HL-60 (cell line): ENCODE data around the gene ITGB5.

Source experiments
- CTCF ChIP-seq: IDR thresholded peaks from one replicate; pipeline ENCODE4 v1.5.1; 2011; ENCODE audit warnings: low read length, control low read depth, inconsistent platforms; ENCODE audit not compliant: insufficient read depth
- POLR2AphosphoS5 ChIP-seq: IDR thresholded peaks from 2 replicates; pipeline ENCODE4 v1.6.1; 2012; ENCODE audit warnings: low read depth
- REST ChIP-seq: IDR thresholded peaks from 2 replicates; pipeline ENCODE4 v1.6.1; 2012; ENCODE audit warnings: low read depth; ENCODE audit not compliant: insufficient replicate concordance
- SPI1 ChIP-seq: IDR thresholded peaks from 2 replicates; pipeline ENCODE4 v1.6.1; 2012; ENCODE audit warnings: low read depth, mild to moderate bottlenecking, borderline replicate concordance

GRCh38 chr3:124817079-124817478 lies 70.1 kb downstream of the ITGB5 start:
- TF ChIP-seq CTCF, result no peak
- no peak for TF ChIP-seq POLR2AphosphoS5
- TF ChIP-seq SPI1, result no peak
- TF ChIP-seq REST, result no peak
